ENCODE results near the gene CLEC20A.

Gene CLEC20A

DNA sequence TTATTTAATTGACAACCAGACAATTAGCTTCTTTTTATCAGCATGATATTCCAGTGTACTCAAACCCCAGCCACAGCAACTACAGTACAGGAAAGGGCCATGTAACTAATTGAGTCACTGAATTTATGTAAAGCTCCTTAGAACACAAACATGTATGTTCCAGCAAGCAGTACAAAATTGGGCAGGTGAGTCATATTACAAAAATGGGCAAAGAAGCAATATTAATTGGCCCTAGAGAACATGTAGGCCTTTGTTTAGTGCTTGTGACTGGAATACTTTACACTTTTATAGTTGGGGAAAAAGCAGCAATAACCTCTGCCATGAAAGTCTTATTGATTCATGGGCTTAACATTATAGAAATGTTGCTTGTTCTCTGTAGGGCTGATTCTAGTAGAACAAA lies 31.8 kb downstream of the CLEC20A start:
- DNase-seq: no peak

DNA sequence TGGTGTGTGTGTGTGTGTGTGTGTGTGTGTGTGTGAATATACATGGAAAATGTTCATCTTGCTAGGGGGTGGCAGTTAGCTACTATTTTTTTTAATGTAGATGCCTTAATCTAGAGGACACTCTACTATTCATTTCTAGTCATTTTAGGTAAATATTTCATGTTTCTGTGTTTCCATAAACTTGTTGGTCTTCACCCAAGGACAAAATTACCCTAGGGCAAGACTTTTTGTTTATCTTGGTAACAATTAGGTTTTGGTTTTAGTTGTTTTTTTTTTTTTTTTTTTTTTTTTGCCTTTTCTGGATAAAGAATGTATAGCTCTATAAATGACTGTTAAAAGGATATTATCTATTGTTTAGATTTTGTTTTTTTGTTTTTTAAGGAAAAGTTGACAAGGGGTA lies 32.2 kb downstream of the CLEC20A start:
- DNase-seq: no peak

DNA sequence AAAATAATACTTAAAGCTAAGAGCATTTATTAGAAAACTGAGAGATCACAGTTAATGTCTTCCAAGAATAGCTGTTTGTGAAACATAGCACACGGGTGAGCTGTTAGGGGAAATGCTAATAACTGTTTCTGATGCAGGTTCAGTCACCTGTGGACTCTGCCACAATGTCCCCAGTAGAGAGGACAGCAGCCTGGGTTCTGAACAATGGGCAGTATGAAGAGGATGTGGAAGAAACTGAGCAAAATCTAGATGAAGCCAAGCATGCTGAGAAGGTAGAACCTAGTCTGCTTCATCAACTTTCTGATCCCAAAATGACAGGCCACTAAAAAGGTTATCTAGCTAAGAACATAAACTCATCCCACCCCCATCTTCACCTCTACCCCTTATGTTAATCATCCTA lies 32.6 kb downstream of the CLEC20A start:
- no peak for DNase-seq

DNA sequence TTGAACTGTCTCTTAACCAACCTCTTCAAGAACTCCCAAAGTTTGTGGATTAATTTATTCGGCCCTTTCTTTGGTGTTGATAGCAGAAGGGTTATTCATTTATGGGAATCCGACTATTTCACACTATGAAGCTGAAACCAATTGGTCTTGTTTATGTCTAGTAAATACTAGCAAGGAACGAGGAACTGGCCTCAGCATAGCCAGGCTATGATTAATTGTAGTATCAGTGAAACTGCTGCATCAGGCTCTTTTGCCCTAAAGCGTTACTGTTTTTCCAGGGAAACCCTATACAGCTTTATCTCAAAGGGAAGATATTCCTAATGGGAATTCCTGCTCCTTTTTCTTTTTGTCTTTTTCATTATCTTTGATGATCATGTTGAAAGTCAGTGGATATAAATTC lies 35.1 kb downstream of the CLEC20A start:
- DNase-seq: no peak

DNA sequence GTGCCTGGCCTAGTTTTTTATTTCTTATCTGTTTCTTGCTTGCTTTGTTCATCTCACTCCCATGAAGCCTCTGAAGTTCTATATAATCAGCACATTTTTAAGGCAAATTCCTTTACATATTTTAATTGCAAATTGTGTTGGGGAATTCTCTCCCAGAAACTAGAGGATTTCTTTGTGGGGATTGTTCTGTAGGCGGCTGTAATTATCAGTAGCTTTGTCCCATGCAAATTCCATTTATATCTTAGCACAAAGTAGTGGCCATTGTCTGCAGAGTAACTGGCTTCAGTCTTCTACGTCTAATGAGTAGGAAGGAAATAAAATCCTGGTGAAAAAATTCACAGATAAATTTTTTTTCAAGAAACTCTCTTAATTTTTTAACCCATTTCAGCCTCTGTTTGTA lies 35.7 kb downstream of the CLEC20A start:
- DNase-seq: no peak

DNA sequence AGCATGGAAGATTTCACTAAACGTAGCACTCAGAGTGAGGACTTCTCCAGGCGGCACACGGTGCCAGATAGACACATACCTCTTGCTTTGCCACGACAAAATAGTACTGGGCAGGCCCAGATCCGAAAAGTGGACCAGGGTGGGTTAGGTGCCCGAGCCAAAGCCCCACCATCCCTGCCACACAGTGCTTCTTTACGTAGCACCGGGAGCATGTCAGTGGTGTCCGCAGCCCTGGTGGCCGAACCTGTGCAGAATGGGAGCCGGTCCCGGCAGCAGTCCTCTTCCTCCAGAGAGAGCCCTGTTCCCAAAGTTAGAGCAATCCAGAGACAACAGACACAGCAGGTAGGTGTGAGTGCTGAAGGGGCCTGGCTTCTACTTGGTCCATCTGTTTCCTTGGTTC lies 38.6 kb downstream of the CLEC20A start:
- no peak for DNase-seq

DNA sequence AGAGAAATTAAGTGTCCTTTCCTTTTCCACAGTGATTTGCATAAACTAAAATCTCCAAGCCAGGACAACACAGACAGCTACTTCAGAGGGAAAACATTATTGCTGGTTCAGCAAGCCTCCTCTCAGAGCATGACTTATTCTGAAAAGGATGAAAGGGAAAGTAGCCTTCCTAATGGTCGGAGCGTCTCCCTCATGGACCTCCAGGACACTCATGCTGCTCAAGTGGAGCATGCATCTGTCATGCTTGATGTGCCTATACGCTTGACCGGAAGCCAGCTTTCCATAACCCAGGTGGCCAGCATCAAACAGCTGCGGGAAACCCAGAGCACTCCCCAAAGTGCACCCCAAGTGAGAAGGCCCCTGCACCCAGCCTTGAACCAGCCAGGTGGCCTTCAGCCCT lies 39.1 kb downstream of the CLEC20A start:
- no peak for DNase-seq

DNA sequence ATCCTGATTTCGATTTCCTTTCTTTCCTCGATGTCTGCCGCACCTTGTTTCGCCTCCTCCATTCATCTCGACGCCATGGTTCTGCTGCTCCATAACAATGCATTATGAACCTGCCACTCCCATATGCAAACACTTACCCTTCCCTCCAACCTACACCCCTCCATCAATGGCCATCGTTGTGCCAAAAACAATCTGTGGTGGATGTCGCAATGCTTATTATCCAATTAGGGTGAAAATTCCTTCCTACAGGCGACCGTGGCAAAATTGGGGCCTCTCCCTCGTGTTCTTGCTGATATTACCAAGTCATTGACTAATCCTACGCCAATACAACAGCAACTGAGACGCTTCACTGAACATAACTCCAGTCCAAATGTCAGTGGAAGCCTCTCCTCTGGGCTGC lies 40.3 kb downstream of the CLEC20A start:
- DNase-seq: no peak

DNA sequence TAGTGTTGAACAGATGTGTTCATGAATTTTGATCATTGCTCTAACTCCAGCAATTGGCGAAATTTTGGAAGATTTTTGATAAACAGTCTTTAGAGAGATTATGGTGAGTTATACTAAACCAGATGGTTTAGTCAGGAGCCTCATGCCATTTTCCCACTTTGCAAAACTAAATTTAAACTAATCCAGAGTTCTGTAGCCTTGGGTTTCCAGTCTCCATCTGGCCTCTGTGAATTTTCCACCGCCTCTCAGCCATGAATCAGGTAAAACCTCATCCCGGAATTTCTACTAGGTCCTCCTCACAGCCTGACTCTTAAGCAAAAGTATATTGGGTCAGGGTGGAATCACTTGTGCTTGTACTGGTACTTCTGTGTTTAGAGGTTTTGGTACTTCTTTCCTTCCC lies 44.8 kb downstream of the CLEC20A start:
- DNase-seq: no peak

DNA sequence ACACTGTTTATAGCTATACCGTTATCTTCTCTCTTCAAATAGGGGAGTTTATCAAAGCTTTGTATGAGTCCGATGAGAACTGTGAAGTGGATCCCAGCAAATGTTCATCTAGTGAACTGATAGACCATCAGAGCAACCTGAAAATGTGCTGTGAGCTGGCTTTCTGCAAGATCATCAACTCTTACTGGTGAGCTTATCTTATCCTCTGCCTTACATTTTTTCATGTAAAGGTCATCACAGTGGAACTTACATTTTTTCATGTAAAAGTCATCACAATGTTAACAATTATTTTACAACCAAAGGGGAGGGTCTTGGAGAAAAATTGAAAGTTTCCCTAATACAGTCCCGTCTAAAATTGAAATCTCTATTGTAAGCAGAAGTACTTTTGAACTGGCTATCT lies 45.2 kb downstream of the CLEC20A start:
- DNase-seq: no peak

DNA sequence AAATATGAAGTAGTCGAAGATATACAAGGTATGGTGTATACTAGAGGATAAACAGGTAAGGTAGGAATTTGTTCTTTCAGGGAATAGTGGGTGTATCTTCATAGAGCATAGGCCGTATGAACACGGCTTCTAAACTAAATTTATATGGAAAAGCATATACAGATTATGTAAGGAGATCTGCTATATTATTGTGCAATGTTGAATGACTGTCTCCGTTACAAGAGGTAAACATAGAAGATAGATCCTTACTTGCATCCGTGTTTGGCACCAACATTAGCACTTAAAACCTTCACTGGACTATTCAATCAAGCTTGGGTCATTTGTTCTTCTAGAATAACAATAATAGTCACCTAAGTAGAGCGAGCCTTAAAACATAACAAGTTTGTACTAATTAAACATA lies 45.9 kb downstream of the CLEC20A start:
- DNase-seq: no peak

DNA sequence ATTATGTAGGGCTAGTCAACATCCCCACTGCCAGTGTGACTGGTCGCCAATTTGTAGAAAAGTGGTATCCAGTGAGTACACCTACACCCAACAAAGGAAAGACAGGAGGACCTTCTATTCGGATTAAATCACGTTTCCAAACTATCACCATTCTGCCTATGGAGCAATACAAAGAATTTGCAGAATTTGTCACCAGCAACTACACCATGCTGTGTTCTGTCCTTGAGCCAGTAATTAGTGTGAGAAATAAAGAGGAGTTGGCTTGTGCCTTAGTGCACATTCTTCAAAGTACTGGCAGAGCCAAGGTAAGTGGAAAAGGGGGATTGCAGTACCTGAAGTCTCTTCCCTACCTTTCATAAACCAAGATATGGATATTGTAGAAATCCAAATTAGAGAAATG lies 53.8 kb downstream of the CLEC20A start:
- no peak for DNase-seq

DNA sequence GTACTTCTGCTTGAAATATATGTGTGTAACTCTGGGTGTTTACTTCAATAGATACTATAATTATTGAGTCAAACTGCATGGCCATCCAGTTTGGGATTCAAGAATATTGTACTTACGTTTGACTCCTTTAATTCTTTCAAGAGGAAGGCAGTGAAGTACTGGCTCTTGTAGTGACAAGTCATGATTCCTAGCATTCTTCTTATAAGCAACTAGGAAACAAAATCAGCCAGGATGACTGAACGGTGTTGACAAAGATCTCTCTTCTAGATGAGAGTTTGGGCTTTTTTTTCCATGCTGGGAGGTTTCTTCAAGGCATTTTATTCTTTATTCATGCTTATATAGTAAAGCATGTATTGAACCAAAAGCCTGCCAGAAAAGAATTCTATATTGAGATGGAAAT lies 58.3 kb downstream of the CLEC20A start:
- DNase-seq: no peak

DNA sequence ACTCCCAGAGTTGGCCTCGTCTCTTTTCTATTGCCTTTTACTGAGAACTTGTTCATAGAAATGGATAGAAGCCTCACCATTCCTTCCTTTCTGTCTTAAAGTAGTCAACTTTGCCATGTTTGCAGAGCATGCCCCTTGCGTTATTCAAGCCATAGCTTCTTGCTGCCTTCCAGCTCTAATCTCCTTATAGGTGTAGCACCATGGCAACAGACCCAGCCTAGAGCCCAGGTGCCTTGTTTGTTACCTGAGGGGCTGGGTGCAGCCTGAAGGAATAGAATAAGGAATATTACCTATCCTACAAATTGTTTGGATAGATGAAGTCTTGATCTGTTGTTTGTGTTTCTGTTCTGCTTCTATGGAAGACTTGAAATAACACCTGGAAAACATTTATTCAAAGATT lies 59.9 kb downstream of the CLEC20A start:
- no peak for DNase-seq

DNA sequence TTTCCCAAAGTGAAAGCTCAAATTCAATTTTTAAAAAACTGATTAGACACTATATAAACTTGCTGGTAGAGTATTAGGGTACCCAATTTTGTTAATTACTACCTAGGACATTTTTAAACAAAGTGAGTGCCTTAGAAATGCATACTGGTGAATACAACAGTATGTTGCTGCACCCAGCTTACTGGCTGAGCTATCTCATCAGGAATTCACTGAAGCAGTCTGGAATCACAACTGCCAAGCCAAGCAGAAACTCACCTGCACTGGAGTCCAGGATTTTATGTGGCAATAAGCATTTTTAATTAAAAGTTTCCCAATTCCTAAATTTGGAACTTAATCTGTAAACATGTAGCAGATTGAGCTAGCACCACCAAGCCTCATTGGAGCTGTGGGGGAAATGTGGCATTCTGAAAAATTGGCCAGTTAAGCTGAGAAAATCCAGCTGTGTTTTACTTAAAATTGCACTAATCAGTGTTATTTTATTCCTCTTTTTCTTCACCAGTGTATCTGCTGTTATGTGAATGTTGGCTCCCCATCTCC lies 61.8 kb downstream of the CLEC20A start:
- no peak for DNase-seq

DNA sequence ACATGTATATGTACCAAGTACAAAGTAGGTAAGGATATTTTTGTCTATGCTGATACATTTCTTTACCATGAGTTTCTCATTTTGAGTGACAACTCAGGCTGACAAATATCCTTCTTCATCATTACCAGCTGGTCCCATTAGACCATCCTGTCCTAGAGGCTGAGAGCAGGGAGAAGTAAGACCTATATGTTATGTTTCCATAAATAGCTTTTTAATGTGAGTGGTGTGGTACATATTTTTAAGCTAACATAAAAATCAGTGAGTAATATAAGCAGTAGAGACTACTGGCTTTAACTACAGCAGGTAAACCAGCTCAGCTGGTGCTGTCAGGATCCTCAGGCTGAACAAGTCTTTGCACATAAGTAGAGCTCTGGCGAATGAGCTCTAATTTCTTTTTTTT lies 62.4 kb downstream of the CLEC20A start:
- no peak for DNase-seq
